ENCODE measurements around the gene FXN. TPM values are rescaled to one million over a fixed set of nuclear protein-coding genes. Genes with fewer than 3 reads are reported as not detected.

The FXN gene
- total RNA-seq, 1 donor, result 8.7 TPM

- no peak for DNase-seq (ENCODE audit: low read depth)
- H3K4me3 ChIP-seq (ENCODE audit: low read depth, low read length), result no peak overlapping the region
- TF ChIP-seq CTCF (IDR thresholded peaks at IDR 0.05; ENCODE audit: insufficient read depth, low read length), result no peak
These were observed 98.9 kb downstream of the FXN start for GRCh38 chr9:69134412-69134811.

DNA sequence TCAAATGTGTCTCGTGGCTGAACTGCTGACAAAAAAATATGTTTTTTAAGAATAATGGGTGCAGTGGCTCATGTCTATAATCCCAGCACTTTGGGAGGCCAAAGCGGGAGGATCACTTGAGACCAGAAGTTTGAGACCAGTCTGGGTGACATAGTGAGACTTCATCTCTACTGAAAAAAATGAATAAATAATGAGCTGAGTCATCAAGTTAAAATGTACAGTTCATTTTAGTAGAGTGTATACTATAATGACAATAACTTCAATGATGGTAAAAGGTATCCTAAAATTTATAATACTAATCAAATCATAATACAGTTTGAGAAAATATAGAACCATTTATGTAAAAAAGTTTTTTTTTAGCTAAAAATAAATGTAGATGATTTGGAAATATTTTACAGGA, 100.6 kb downstream of the FXN start:
- no peak for TF ChIP-seq CTCF (IDR thresholded peaks at IDR 0.05; ENCODE audit: insufficient read depth, low read length)
- no peak for DNase-seq (ENCODE audit: low read depth)
- no peak overlapping the region for H3K4me3 ChIP-seq (ENCODE audit: low read depth, low read length)

DNA sequence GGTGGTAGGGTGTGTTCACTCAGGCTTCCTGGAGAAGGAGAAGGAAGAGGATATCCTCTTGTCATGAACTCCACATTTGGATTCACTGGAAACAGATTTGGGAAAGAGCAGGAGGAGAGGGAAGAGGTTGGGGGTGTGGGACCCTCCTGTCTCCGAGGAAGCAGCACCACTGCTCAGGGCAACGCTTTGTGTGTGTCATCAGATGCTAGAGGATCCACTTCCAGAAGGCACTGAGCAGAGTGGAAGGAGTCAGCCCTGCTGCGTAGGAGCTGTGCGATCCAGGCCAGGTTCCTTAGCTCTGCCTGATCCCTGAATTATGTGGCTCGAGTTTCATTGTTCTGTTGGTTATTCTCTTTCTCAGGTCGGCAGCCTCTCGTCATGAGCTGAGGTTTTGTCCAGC, 101.2 kb downstream of the FXN start:
- H3K4me3 ChIP-seq (ENCODE audit: low read depth, low read length), result no peak overlapping the region
- TF ChIP-seq CTCF (IDR thresholded peaks at IDR 0.05; ENCODE audit: insufficient read depth, low read length), result no peak
- no peak for DNase-seq (ENCODE audit: low read depth)

GRCh38 chr9:69137311-69137710, 101.8 kb downstream of the FXN start:
- no peak overlapping the region for H3K4me3 ChIP-seq (ENCODE audit: low read depth, low read length)
- no peak for DNase-seq (ENCODE audit: low read depth)
- no peak for TF ChIP-seq CTCF (IDR thresholded peaks at IDR 0.05; ENCODE audit: insufficient read depth, low read length)

- DNase-seq (ENCODE audit: low read depth), result no peak
- no peak overlapping the region for H3K4me3 ChIP-seq (ENCODE audit: low read depth, low read length)
- no peak for TF ChIP-seq CTCF (IDR thresholded peaks at IDR 0.05; ENCODE audit: insufficient read depth, low read length)
These were observed 104.0 kb downstream of the FXN start for GRCh38 chr9:69139596-69139995.

- TF ChIP-seq CTCF (IDR thresholded peaks at IDR 0.05; ENCODE audit: insufficient read depth, low read length), result no peak
- no peak overlapping the region for H3K4me3 ChIP-seq (ENCODE audit: low read depth, low read length)
- DNase-seq (ENCODE audit: low read depth), result no peak
These were observed 104.7 kb downstream of the FXN start for GRCh38 chr9:69140123-69140735.

GRCh38 chr9:69141851-69142250, 106.3 kb downstream of the FXN start:
- no peak for TF ChIP-seq CTCF (IDR thresholded peaks at IDR 0.05; ENCODE audit: insufficient read depth, low read length)
- H3K4me3 ChIP-seq (ENCODE audit: low read depth, low read length), result no peak overlapping the region
- no peak for DNase-seq (ENCODE audit: low read depth)

Measured in fibroblast of the aortic adventitia (primary cell).